Upper lobe of left lung (tissue), 4 donors: ENCODE measurements around the gene FAM83D.

Experiments used
- CTCF ChIP-seq, 6 experiments: fragments of 450-650 bp in 4 of 6; fragments of 200-600 bp in 2 of 6; sonication (generic) in 2 of 6; IDR thresholded peaks; one replicate each; pipeline ENCODE4 v1.5.1; 2016 to 2019; ENCODE audit warnings: antibody characterized with exemption in 6 of 6
- POLR2A ChIP-seq, 4 donors: fragments of 450-650 bp; IDR thresholded peaks; one replicate each; pipeline ENCODE4 v1.5.1; 2016 to 2017; ENCODE audit warnings: antibody characterized with exemption in 4 of 4, mild to moderate bottlenecking in 2 of 4

- TF ChIP-seq CTCF (IDR thresholded peaks at IDR 0.05) (no peak), POLR2A (IDR thresholded peaks at IDR 0.05) (no peak)
Measured at GRCh38 chr20:38920851-38921250, 5.4 kb upstream of the FAM83D start.
